Smooth muscle cell (in vitro differentiated cells): ENCODE data around the gene KPNA1. TPM values are rescaled to one million over a fixed set of nuclear protein-coding genes. Genes with fewer than 3 reads are reported as not detected.
"Not testable (repeated sequence)": the region's sequence is repeated elsewhere in the genome, so short reads cannot be mapped to it uniquely, and the experiment has no call there.

ENCODE experiments used
- DNase-seq: peaks from one replicate; lab custom pipeline; 2025; ENCODE audit not compliant: unreplicated experiment; lab: John Stamatoyannopoulos, UW
- H2AFZ ChIP-seq: fragments of 200-600 bp; sonication (generic); 2 replicates; pipeline ENCODE4 v1.6.0; 2016; ENCODE audit warnings: antibody characterized with exemption, low read depth, mild to moderate bottlenecking
- H3F3A ChIP-seq: fragments of 200-600 bp; sonication (generic); 2 replicates; pipeline ENCODE4 v1.6.0; 2017; ENCODE audit warnings: antibody characterized with exemption, low read depth
- H3K27ac ChIP-seq: fragments of 200-600 bp; sonication (generic); 2 replicates; pipeline ENCODE4 v1.5.1; 2016; ENCODE audit warnings: low read depth, mild to moderate bottlenecking
- H3K27me3 ChIP-seq: fragments of 200-600 bp; sonication (generic); 2 replicates; pipeline ENCODE4 v1.6.1; 2016; ENCODE audit warnings: low read depth, mild to moderate bottlenecking
- H3K36me3 ChIP-seq: fragments of 200-600 bp; sonication (generic); 2 replicates; pipeline ENCODE4 v1.5.1; 2016; ENCODE audit warnings: low read depth
- H3K4me1 ChIP-seq: fragments of 200-600 bp; sonication (generic); 2 replicates; pipeline ENCODE4 v1.5.1; 2016; ENCODE audit warnings: low read depth
- H3K4me2 ChIP-seq: fragments of 200-600 bp; sonication (generic); 2 replicates; pipeline ENCODE4 v1.6.0; 2016; ENCODE audit warnings: mild to moderate bottlenecking
- H3K4me3 ChIP-seq: fragments of 200-600 bp; sonication (generic); 2 replicates; pipeline ENCODE4 v1.5.1; 2016; ENCODE audit warnings: mild to moderate bottlenecking
- H3K79me2 ChIP-seq: fragments of 200-600 bp; sonication (generic); 2 replicates; pipeline ENCODE4 v1.6.0; 2016; ENCODE audit warnings: low read depth, mild to moderate bottlenecking
- H3K9ac ChIP-seq: fragments of 200-600 bp; sonication (generic); 2 replicates; pipeline ENCODE4 v1.6.0; 2016; ENCODE audit warnings: low read depth
- H3K9me3 ChIP-seq: fragments of 200-600 bp; sonication (generic); replicated peaks from 2 replicates; pipeline ENCODE4 v1.5.1; 2016; ENCODE audit warnings: low read depth
- H4K20me1 ChIP-seq: fragments of 200-600 bp; sonication (generic); 2 replicates; pipeline ENCODE4 v1.6.0; 2016; ENCODE audit warnings: low read depth
- WGBS: methylation state at CpG from one replicate; pipeline ENCODE4 v1.1.7; 2016; ENCODE audit warnings: low lambda C conversion rate; 5-methylcytosine and 5-hydroxymethylcytosine counted together
- polyA plus RNA-seq: library from polyadenylated mRNA; unstranded; fragments of >200 nt; fragmentation: Nextera tagmentation; extraction: Ambion mirVana; gene quantifications from 2 replicates; pipeline ENCODE4 v1.2.1, GENCODE V29; 2016
- total RNA-seq: library from RNA; depleted of rRNA; stranded (reverse); fragments of >200 nt; gene quantifications from 2 replicates; pipeline ENCODE4 v1.2.3, GENCODE V29; 2014
- TF ChIP-seq, protein P1 (sequence below): fragments of 200-600 bp; sonication (generic); IDR thresholded peaks from 2 replicates; pipeline ENCODE4 v1.5.1; 2017; ENCODE audit warnings: borderline replicate concordance, mild to moderate bottlenecking, antibody characterized with exemption; ENCODE audit not compliant: insufficient read depth, poor library complexity, severe bottlenecking

KPNA1 gene
- total and polyA plus RNA-seq, 2 experiments from 2014 or later, result 34.6 to 37.9 TPM

DNA sequence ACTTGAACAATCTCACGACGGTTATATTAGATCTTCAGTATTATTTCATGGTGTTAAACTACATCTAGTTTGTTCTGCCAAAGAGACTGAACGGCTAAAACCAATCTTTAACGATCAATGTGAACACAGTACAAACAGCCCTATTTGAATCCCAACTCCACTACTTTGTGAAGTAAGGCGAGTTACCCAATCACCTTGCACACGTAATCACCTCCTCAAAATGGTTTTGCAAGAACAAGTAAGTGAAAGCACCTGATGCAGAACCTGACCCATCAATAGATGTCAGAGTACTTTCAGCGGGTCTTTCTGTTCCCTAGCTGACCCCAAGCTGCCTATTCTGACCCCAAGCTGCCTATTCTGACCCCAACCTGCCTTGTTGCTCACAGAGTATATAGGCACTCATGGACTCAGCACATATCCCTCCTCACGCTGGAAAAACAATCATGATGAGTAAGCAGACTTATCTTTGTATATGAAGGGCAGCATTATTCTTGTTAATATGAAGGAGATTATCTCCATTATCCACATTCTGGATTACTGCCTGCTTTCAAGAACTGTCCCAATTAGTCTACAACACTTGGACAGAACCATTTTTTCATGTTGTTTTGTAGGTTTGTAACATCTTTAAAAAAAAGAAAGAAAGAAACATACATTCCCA is 3.7 kb downstream of the KPNA1 start:
- Histone ChIP-seq H3K4me3 (no peak overlapping the region), H2AFZ (no peak overlapping the region), H3K79me2 (peaks cover 80% of the 10 kb centered on the region), H4K20me1 (peaks cover 81% of the 10 kb centered on the region), H3K27ac (no peak overlapping the region), H3F3A (peaks cover 3% of the 10 kb centered on the region), H3K9ac (no peak overlapping the region), H3K4me1 (peaks cover 26% of the 10 kb centered on the region), H3K9me3 (no peaks in the 10 kb centered on the region), H3K4me2 (peak overlapping the region; percentile 89), H3K27me3 (no peaks in the 10 kb centered on the region), H3K36me3 (no peaks in the 10 kb centered on the region)
- no peak for DNase-seq
- TF ChIP-seq, protein P1, sequence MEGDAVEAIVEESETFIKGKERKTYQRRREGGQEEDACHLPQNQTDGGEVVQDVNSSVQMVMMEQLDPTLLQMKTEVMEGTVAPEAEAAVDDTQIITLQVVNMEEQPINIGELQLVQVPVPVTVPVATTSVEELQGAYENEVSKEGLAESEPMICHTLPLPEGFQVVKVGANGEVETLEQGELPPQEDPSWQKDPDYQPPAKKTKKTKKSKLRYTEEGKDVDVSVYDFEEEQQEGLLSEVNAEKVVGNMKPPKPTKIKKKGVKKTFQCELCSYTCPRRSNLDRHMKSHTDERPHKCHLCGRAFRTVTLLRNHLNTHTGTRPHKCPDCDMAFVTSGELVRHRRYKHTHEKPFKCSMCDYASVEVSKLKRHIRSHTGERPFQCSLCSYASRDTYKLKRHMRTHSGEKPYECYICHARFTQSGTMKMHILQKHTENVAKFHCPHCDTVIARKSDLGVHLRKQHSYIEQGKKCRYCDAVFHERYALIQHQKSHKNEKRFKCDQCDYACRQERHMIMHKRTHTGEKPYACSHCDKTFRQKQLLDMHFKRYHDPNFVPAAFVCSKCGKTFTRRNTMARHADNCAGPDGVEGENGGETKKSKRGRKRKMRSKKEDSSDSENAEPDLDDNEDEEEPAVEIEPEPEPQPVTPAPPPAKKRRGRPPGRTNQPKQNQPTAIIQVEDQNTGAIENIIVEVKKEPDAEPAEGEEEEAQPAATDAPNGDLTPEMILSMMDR, result no peak
- WGBS, result 78% methylated on average over 8 of the region's 8 CpGs

DNA sequence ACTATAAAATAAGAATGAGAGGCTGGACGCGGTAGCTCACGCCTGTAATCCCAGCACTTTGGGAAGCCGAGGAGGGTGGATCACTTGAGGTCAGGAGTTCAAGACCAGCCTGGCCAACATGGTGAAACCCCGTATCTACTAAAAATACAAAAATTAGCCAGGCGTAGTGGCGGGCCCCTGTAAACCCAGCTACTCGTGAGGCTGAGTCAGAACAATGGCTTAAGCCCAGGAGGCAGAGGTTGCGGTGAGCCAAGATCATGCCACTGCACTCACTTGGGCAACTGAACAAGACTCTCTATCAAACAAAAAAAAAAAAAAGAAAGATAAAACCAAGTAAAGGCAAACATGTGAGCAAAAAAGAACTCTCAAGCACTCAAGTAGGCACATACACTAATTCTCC is 5.8 kb downstream of the KPNA1 start:
- not testable (repeated sequence) for H3K9ac ChIP-seq, H3K4me2 ChIP-seq, H3K4me3 ChIP-seq, H3K27me3 ChIP-seq, DNase-seq, H3K36me3 ChIP-seq, H2AFZ ChIP-seq, H3K9me3 ChIP-seq, H3F3A ChIP-seq, H3K27ac ChIP-seq
- H3K4me1 ChIP-seq, result peaks cover 26% of the 10 kb centered on the region
- 94% methylated on average over 9 of the region's 9 CpGs for WGBS
- peaks cover 100% of the 10 kb centered on the region for H4K20me1 ChIP-seq
- peaks cover 100% of the 10 kb centered on the region for H3K79me2 ChIP-seq

DNA sequence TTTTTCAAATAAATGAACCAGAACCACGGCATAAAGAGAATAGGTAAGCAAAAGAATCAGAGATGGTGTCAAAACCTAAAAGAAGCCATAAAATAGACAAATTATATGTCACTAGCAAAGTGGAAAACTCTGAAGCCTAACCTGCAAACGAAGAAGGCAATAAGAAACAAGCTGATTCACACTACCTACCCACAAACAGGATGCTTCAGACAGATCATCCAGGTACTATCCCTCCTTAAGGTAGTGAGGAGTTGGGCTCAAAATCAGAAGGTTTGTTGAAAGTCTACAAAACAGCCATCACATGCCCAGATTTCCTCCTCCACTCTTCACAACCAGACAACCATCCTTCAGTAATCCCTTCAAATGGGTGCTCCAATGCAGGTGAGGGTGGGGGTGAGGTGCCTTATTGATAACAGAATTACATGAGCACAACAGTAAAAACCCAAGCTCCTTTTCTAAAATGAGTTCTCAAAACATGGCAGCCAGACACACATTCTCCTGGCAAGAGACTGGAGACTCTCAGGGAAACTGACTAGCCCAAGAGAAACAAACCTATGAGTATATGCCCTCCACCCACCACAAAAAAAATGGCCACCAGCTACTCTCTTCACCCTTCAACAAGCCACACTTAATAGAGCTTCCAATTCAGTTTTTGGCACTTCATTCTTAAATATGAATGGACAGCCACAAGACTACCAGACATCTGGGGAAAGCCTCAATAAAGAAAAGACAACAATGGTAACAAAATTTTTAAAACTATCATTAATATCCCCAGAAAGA is 6.4 kb downstream of the KPNA1 start:
- H3K27me3 ChIP-seq, result no peaks in the 10 kb centered on the region
- H3K4me2 ChIP-seq, result no peak overlapping the region
- peaks cover 100% of the 10 kb centered on the region for H3K79me2 ChIP-seq
- TF ChIP-seq, protein P1, result no peak
- no peak overlapping the region for H3K27ac ChIP-seq
- no peaks in the 10 kb centered on the region for H3F3A ChIP-seq
- no peaks in the 10 kb centered on the region for H3K9me3 ChIP-seq
- H3K36me3 ChIP-seq, result no peaks in the 10 kb centered on the region
- 90% methylated on average over 2 of the region's 2 CpGs for WGBS
- no peak overlapping the region for H2AFZ ChIP-seq
- no peak overlapping the region for H3K9ac ChIP-seq
- peaks cover 21% of the 10 kb centered on the region for H3K4me1 ChIP-seq
- peaks cover 100% of the 10 kb centered on the region for H4K20me1 ChIP-seq
- no peak for DNase-seq
- H3K4me3 ChIP-seq, result no peak overlapping the region

DNA sequence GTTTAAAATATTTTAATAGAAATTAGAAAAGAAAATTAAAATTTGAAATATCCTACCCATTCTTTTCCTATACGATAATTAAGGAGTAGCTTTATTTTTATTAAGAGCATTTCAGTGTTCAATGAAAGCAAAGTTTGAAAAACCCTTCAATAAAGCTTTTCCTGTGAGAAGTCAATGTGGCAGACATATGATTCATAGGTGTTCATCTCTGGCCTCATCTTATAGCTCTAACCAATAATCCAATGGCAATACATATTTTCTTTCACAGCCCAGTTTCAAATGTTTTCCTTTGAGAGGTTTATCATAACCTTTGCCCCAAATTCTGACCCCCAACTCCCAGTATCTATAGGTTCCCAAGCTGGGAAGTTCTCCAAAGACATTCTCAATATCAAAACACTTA is 8.3 kb downstream of the KPNA1 start:
- Histone ChIP-seq H3K4me3 (no peak overlapping the region), H2AFZ (no peak overlapping the region), H3K9ac (no peak overlapping the region), H3K79me2 (peaks cover 100% of the 10 kb centered on the region), H3K9me3 (no peaks in the 10 kb centered on the region), H3F3A (no peaks in the 10 kb centered on the region), H4K20me1 (peaks cover 100% of the 10 kb centered on the region), H3K27me3 (no peaks in the 10 kb centered on the region), H3K36me3 (no peaks in the 10 kb centered on the region), H3K27ac (no peak overlapping the region), H3K4me1 (peaks cover 5% of the 10 kb centered on the region), H3K4me2 (no peak overlapping the region)
- TF ChIP-seq, protein P1, result no peak
- no peak for DNase-seq
- WGBS, result 89% methylated on average over 1 of the region's 1 CpG
